HG03565 (cell line): ENCODE results near the gene EPN1.

Experiments used
- ATAC-seq: cut with Tn5 transposase; IDR thresholded peaks from one replicate; pipeline ENCODE4 v1.9.1; 2021; ENCODE audit warnings: mild to moderate bottlenecking, moderate library complexity; ENCODE audit not compliant: unreplicated experiment

EPN1 gene

GRCh38 chr19:55678121-55678671, 3.2 kb downstream of the EPN1 start:
- peak; percentile 61 for ATAC-seq

GRCh38 chr19:55679343-55680257, 4.6 kb downstream of the EPN1 start:
- no peak for ATAC-seq

- no peak for ATAC-seq
Measured at GRCh38 chr19:55680339-55681130, 5.5 kb downstream of the EPN1 start.

GRCh38 chr19:55681131-55682092, 6.4 kb downstream of the EPN1 start:
- no peak for ATAC-seq

GRCh38 chr19:55683449-55684261, 8.6 kb downstream of the EPN1 start:
- no peak for ATAC-seq

GRCh38 chr19:55684946-55685681, 10.1 kb downstream of the EPN1 start:
- no peak for ATAC-seq

- ATAC-seq: no peak
Measured at GRCh38 chr19:55685776-55686175, 10.8 kb downstream of the EPN1 start.

GRCh38 chr19:55686311-55687050, 11.5 kb downstream of the EPN1 start:
- no peak for ATAC-seq

GRCh38 chr19:55687281-55688201, 12.5 kb downstream of the EPN1 start:
- no peak for ATAC-seq

- no peak for ATAC-seq
Measured at GRCh38 chr19:55688422-55689218, 13.6 kb downstream of the EPN1 start.

- no peak for ATAC-seq
Measured at GRCh38 chr19:55689411-55690108, 14.5 kb downstream of the EPN1 start.

GRCh38 chr19:55690109-55690768, 15.2 kb downstream of the EPN1 start:
- no peak for ATAC-seq

GRCh38 chr19:55690769-55691545, 15.9 kb downstream of the EPN1 start:
- no peak for ATAC-seq
